ENCODE measurements around the gene DNAH2. TPM values are rescaled to one million over a fixed set of nuclear protein-coding genes. Genes with fewer than 3 reads are reported as not detected.

Gene DNAH2
- total RNA-seq, 1 donor from 2014 or later = 0.04 TPM

- Histone ChIP-seq H3K4me3 (ENCODE audit: low read depth, low read length) (no peak overlapping the region), H3K36me3 (ENCODE audit: control insufficient read depth, insufficient read depth, low read length) (no peaks in the 10 kb centered on the region), H3K27me3 (ENCODE audit: control insufficient read depth, insufficient read depth, low read length) (peaks cover 12% of the 10 kb centered on the region)
- no peak for DNase-seq (ENCODE audit: low read depth)
- no peak for TF ChIP-seq CTCF (IDR thresholded peaks at IDR 0.05; ENCODE audit: insufficient read depth, low read length, poor library complexity, severe bottlenecking)
These were observed 101.5 kb downstream of the DNAH2 start for GRCh38 chr17:7818746-7819645.

- Histone ChIP-seq H3K27me3 (ENCODE audit: control insufficient read depth, insufficient read depth, low read length) (peaks cover 12% of the 10 kb centered on the region), H3K36me3 (ENCODE audit: control insufficient read depth, insufficient read depth, low read length) (no peaks in the 10 kb centered on the region), H3K4me3 (ENCODE audit: low read depth, low read length) (no peak overlapping the region)
- DNase-seq (ENCODE audit: low read depth) = no peak
- TF ChIP-seq CTCF (IDR thresholded peaks at IDR 0.05; ENCODE audit: insufficient read depth, low read length, poor library complexity, severe bottlenecking) = no peak
These were observed 102.7 kb downstream of the DNAH2 start for GRCh38 chr17:7820231-7820630.

- no peak overlapping the region for H3K4me3 ChIP-seq (ENCODE audit: low read depth, low read length)
- DNase-seq (ENCODE audit: low read depth) = no peak
- no peak for TF ChIP-seq CTCF (IDR thresholded peaks at IDR 0.05; ENCODE audit: insufficient read depth, low read length, poor library complexity, severe bottlenecking)
These were observed 104.6 kb downstream of the DNAH2 start for GRCh38 chr17:7822126-7822525.

GRCh38 chr17:7823581-7824001 lies 106.0 kb downstream of the DNAH2 start:
- DNase-seq (ENCODE audit: low read depth) = no peak
- H3K36me3 ChIP-seq (ENCODE audit: control insufficient read depth, insufficient read depth, low read length) = no peaks in the 10 kb centered on the region
- peaks cover 11% of the 10 kb centered on the region for H3K27me3 ChIP-seq (ENCODE audit: control insufficient read depth, insufficient read depth, low read length)
- no peak for TF ChIP-seq CTCF (IDR thresholded peaks at IDR 0.05; ENCODE audit: insufficient read depth, low read length, poor library complexity, severe bottlenecking)
- no peak overlapping the region for H3K4me3 ChIP-seq (ENCODE audit: low read depth, low read length)

More at GRCh38 chr17:7822126-7822525, 104.6 kb downstream of the DNAH2 start:
- no peaks in the 10 kb centered on the region for H3K36me3 ChIP-seq (ENCODE audit: control insufficient read depth, insufficient read depth, low read length)
- H3K27me3 ChIP-seq (ENCODE audit: control insufficient read depth, insufficient read depth, low read length) = peaks cover 12% of the 10 kb centered on the region

GRCh38 chr17:7824021-7824924 lies 106.7 kb downstream of the DNAH2 start:
- no peak for TF ChIP-seq CTCF (IDR thresholded peaks at IDR 0.05; ENCODE audit: insufficient read depth, low read length, poor library complexity, severe bottlenecking)

More at GRCh38 chr17:7824021-7824924, 106.7 kb downstream of the DNAH2 start:
- H3K36me3 ChIP-seq (ENCODE audit: control insufficient read depth, insufficient read depth, low read length) = no peaks in the 10 kb centered on the region
- H3K27me3 ChIP-seq (ENCODE audit: control insufficient read depth, insufficient read depth, low read length) = peaks cover 8% of the 10 kb centered on the region
- no peak overlapping the region for H3K4me3 ChIP-seq (ENCODE audit: low read depth, low read length)
- no peak for DNase-seq (ENCODE audit: low read depth)
